HG02588 (cell line): ENCODE results near the gene KHDC4.
"Not testable (repeated sequence)": the region's sequence is repeated elsewhere in the genome, so short reads cannot be mapped to it uniquely, and the experiment has no call there.

Experiments
- ATAC-seq: cut with Tn5 transposase; IDR thresholded peaks from one replicate; pipeline ENCODE4 v1.9.1; 2021; ENCODE audit warnings: mild to moderate bottlenecking, moderate library complexity; ENCODE audit not compliant: unreplicated experiment

The KHDC4 gene

DNA sequence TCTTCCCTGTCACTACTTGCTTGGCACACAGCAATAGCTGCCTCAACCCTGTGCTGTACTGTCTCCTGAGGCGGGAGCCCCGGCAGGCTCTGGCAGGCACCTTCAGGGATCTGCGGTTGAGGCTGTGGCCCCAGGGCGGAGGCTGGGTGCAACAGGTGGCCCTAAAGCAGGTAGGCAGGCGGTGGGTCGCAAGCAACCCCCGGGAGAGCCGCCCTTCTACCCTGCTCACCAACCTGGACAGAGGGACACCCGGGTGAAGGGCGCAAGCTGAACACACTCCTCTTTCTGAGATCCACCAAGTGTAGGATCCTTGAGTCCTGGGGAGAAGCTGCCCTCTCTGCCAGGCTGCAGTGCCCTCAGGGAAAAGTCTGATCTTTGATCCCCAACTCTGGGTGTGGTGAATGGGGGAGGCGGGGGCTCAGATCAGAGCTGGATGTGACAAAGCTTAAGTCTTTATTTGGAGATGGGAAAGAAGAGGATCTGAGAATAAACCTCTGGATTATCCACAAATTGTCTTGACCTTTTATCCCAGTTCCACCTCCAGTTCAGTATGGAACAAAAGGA lies 8.4 kb upstream of the KHDC4 start:
- no peak for ATAC-seq

DNA sequence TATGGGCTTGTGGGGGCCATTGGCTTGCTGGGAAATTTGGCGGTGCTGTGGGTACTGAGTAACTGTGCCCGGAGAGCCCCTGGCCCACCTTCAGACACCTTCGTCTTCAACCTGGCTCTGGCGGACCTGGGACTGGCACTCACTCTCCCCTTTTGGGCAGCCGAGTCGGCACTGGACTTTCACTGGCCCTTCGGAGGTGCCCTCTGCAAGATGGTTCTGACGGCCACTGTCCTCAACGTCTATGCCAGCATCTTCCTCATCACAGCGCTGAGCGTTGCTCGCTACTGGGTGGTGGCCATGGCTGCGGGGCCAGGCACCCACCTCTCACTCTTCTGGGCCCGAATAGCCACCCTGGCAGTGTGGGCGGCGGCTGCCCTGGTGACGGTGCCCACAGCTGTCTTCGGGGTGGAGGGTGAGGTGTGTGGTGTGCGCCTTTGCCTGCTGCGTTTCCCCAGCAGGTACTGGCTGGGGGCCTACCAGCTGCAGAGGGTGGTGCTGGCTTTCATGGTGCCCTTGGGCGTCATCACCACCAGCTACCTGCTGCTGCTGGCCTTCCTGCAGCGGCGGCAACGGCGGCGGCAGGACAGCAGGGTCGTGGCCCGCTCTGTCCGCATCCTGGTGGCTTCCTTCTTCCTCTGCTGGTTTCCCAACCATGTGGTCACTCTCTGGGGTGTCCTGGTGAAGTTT lies 7.8 kb upstream of the KHDC4 start:
- ATAC-seq, result no peak

DNA sequence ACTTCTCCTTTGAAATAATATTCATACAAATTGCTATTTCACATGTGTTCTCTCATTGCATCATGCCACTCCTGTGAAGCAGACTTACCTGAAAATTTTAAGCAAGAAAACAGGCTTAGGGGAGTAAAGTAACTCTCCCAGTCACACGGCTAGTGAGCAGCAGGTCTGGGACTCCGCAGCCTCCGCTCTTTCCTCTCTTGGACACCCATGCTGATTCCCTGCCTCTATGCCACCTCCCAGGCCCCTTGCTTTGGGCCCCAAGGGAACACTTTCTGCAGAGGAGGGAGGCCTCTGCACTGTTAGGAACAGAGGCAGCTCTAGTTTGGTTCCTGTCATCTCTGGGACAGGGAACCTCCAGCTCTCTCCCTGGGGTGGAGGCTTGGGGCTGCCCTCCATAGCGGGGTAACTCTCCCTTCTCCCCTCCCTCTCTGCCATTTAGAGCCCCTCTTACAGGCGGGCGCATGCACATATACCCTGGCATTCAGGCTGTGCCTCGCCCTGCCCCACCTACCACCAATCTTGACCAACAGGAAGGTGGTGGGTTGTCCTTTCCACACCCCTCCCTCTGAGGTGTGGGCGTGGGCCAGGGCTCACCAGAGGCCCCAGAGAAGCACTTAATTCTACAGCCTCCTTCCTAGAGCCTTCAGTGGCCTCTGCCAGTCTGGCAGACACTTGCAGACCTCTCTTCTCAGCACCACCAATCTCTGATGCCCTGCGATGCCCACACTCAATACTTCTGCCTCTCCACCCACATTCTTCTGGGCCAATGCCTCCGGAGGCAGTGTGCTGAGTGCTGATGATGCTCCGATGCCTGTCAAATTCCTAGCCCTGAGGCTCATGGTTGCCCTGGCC lies 7.0 kb upstream of the KHDC4 start, which contains the start of gene RXFP4:
TSS of gene RXFP4 (plus strand) at position 646 of the 852 bp plus-strand sequence. CDS start at position 718, 72 bp downstream.
- ATAC-seq, result no peak

DNA sequence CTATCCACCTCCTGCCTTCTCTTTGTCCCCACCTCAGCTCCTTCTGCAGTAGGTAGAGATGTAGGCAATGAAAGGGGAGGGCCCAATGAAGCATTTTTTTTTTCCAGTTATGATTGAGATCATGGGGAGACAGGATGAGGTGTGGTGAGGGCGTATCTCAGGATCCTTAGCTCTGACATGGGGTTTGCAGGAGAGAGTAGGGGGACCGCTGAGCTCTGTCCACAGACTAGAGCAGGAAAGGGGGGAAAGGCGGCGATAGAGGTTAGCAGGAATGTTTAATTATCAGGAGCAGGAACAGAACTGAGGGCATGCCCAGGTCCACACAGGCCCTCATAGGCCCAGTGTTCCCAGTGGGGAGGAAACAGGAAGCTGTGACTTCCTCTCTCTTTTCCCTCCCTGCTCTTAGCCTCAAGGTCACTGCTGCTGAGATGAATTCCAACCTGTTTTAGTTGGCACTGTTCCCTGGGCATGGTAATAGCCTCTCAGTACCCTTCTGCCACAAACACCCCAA lies 6.3 kb upstream of the KHDC4 start:
- no peak for ATAC-seq

- ATAC-seq, result no peak
Observed at GRCh38 chr1:155938220-155938627, 4.0 kb upstream of the KHDC4 start.

DNA sequence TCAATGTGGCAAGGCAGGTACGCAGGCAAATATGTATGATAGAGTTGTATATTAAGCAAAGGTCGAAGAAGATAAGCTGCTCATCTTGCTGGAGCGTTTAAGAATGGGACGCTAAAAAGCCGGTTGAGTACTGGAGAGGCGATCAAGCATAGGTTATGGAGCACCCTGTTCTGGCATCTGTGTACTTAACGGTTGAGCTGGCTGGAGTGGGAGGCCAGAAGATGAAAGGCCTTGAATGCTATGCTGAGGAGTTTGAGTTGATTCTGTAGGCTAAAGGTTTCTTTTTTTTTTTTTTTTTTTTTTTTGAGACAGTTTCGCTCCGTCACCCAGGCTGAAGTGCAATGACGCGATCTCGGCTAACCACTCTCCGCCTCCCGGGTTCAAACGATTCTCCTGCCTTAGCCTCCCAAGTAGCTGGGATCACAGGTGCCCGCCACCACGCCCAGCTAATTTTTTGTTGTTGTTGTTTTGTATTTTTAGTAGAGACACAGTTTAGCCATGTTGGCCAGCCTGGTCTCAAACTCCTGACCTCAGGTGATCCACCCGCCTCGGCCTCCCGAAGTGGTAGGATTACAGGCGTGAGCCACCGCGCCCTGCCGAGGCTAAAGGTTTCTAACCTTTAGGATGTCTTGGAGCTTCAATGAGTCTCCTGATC lies 850 bp upstream of the KHDC4 start:
- ATAC-seq, result no peak

GRCh38 chr1:155933591-155934096 lies 569 bp downstream of the KHDC4 start:
- no peak for ATAC-seq

- ATAC-seq, result no peak
Observed at GRCh38 chr1:155932487-155932886, 1.7 kb downstream of the KHDC4 start.

DNA sequence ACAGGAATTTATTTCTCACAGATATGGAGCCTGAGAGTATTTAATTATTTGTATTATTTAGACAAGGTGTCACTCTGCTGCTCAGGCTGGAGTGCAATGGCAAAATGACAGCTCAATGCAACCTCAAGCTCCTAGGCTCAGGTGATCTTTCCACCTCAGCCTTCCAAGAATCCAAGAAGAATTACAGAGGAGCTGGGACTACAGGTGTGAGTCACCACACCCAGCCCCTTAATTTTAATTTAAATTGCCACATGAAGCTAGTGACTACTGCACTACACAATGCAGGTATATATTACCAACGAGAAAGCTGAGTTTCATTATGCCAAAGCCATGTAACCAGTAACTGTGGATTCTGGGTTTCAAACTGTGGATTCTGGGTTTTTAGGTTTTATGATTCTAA lies 2.1 kb downstream of the KHDC4 start:
- no peak for ATAC-seq

GRCh38 chr1:155931332-155932038 lies 2.7 kb downstream of the KHDC4 start:
- ATAC-seq, result no peak

DNA sequence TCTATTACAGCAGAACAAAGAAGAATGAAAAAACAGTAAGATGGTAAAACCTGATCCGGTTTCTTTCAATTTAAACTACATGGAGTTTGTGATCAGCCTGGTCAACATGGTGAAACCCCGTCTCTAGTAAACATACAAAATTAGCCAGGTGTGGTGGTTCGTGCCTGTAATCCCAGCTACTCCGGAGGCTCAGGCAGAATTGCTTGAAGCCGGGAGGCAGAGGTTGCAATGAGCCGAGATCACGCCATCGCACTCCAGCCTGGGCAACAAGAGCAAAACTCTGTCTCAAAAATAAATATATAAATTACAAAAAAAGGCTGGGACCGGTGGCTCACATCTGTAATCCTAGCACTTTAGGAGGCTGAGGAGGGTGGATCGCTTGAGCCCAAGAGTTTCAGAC lies 3.5 kb downstream of the KHDC4 start:
- ATAC-seq, result not testable (repeated sequence)

GRCh38 chr1:155929057-155929456 lies 5.2 kb downstream of the KHDC4 start:
- ATAC-seq, result no peak

DNA sequence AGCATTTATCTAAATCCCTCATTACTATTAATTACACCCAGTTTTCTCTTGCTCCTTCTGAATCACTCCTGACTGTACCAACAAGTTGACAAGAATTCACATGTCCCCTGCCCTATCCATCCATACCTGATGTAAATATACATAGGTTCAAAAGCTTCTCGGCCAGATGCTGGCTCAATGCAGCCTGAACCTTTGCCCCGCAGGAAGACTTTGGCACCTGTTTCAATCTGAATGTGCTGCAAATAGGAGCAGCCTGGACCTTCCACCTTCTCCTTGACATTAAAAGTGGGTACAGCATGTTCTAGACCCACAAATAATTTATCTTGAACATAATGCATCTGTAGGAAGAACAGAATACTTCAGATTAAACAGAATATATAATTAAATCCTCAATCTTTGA lies 8.7 kb downstream of the KHDC4 start:
- no peak for ATAC-seq

DNA sequence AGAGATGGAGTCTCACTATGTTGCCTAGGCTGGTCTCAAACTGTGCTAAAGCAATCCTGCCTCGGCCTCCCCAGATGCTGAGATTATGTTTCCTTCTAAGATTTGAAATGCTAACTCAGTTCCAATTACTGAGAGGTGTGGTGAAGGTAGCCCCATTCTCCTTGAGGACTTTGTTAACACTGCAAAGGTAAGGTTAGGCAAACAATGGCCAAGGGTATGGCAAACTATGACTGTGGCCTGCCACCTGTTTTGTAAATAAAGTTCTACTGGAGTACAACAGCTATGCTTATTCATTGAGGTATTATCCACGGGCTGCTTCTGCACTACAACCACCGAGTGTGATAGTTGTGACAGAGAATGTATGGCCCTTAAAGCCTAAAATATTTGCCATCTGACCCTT lies 13.5 kb downstream of the KHDC4 start:
- no peak for ATAC-seq

- no peak for ATAC-seq
Observed at GRCh38 chr1:155919801-155920200, 14.4 kb downstream of the KHDC4 start.

- ATAC-seq, result no peak
Observed at GRCh38 chr1:155918660-155919059, 15.6 kb downstream of the KHDC4 start.

DNA sequence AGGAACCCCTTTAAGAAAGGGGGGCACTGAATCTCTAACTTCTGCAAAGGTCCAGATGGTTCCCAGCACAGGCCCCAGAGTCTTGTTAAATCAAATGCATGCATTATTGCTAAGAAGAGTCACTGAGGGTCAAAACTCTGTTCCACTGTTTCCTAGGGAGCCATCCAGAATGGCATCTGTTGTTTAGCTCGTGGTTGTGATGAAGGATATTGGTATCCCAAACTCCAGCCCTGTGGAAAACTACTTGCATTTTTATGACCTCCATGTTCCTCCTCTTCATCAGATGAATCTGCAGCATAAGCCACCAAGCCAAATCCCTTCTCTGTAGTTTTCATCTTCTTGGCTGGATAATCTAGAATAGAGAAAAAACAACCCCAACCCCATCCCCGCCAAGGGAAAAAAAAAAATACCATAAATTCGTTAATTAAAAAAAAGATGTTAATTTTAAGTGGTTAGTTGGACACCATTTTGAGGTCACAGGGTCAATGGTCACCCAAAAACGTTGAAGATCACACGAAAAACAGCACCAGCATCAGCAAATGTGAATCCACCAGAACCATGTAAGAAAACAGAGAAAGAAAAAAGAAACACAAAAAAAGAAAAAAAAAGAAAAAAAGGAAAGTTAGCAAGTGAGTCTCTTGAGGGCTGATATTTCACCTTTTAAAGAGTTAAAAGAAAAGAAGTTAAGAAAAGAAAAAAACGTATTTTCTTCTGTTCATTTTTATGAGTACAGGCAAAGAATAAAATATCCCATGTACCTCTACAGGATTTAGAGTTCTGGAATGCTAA lies 20.1 kb downstream of the KHDC4 start:
- ATAC-seq, result no peak

DNA sequence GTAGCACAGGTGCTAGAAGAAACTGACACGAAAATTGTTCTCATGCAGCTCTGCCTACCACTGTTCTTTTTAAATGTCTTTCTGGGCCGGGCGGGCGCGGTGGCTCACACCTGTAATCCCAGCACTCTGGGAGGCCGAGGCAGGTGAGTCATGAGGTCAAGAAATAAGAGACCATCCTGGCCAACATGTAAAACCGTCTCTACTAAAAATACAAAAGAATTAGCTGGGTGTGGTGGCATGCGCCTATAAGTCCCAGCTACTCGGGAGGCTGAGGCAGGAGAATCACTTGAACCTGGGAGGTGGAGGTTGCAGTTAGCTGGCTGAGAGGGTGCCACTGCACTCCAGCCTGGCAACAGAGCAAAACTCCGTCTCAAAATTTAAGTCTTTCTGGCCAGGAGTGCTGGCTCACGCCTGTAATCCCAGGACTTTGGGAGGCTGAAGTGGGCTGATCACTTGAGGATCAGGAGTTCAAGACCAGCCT lies 22.1 kb downstream of the KHDC4 start:
- no peak for ATAC-seq
